ENCODE data around the gene SPDYE3.
A peak's percentile ranks its signal among the peaks of the same experiment; 100 is the strongest.
"Not testable (repeated sequence)": the region's sequence is repeated elsewhere in the genome, so short reads cannot be mapped to it uniquely, and the experiment has no call there.

Gene SPDYE3

DNA sequence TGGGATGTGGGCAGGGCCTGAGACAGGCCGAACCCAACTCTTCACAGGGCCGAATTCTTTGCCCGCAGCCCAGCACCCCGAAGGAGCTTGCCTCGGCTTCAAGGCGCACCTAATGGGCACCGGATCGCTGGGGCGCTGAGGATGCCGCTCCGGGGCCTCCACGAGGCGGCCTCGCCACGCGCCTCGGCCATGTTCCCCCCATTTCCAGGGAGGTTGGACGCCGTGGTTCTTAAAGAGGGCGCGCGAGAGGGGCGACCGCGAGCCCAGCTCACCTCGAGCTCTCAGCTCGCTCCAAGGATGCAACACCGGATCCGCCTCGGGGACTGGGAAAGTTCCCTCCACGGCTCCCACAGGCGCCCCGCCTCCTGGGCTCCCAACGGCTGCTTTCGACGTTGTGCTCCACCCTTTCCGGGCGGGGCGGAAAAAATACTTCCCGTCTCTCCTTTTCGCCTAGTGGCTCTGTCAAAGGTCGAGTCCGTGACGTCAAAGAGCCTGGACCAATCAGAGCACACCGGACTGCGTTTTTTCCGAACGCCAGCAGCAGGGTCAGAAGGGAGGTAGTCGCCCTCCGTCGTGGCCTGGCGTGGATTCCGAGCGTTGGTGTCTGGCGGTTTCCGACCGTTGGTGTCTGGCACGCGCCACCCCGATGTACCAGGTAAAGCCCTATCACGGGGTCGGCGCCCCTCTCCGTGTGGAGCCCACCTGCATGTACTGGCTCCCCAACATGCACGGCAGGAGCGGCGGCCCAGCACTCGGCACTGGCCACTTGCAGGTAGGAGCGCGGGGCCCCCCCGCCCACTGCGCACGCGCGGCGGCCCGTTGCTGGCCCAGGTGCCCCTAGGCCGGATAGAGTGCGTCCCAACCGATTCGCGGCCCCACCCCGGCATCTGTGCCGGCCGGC, 28.3 kb downstream of the SPDYE3 start:
- not testable (repeated sequence) for H3K36me3 Mint-ChIP-seq; H3K9me3 Mint-ChIP-seq (ENCODE audit: low read depth); H3K27me3 Mint-ChIP-seq
- peak overlapping the region; percentile 90 for H3K27ac Mint-ChIP-seq
- H3K4me1 Mint-ChIP-seq (ENCODE audit: low read depth): peaks cover 23% of the 10 kb centered on the region
- peak overlapping the region; percentile 95 for H3K4me3 Mint-ChIP-seq

DNA sequence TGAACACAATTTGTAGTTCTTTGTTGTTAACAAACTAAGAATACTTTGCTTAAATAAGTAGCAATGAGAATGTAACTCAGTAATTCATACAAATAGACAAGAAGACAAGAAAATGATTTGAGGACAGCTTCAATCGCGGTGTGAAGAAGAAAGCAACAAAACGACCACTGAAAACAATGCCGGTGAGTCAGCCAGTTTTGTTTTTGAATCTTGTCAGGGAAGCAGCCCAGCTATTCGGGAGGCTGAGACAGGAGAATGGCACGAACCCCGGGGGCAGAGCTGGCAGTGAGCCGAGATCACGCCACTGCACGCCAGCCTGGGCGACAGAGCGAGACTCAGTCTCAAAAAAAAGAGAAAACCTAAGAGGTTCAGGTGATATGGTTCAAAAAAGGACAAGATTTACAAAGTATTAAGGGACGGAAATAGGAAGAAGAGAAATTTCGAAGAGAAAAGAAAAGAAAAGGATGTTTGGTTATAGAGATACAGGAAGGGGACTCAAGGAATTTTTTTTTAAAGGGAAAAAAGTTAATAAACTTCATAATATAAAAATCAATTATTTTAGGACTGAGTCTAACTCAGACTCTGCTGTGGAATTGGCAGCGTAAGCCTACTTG, 30.7 kb downstream of the SPDYE3 start:
- not testable (repeated sequence) for H3K9me3 Mint-ChIP-seq (ENCODE audit: low read depth); H3K36me3 Mint-ChIP-seq; H3K27ac Mint-ChIP-seq

GRCh38 chr7:100341286-100341685, 33.8 kb downstream of the SPDYE3 start:
- not testable (repeated sequence) for H3K27me3 Mint-ChIP-seq; H3K36me3 Mint-ChIP-seq; H3K4me3 Mint-ChIP-seq; H3K9me3 Mint-ChIP-seq (ENCODE audit: low read depth)
- Mint-ChIP-seq H3K4me1 (ENCODE audit: low read depth) (peaks cover 46% of the 10 kb centered on the region), H3K27ac (peak overlapping the region; percentile 68)

More for the DNA sequence above, 30.7 kb downstream of the SPDYE3 start:
- peaks cover 37% of the 10 kb centered on the region for H3K4me1 Mint-ChIP-seq (ENCODE audit: low read depth)
- H3K4me3 Mint-ChIP-seq: peak overlapping the region; percentile 78
- H3K27me3 Mint-ChIP-seq: not testable (repeated sequence)

DNA sequence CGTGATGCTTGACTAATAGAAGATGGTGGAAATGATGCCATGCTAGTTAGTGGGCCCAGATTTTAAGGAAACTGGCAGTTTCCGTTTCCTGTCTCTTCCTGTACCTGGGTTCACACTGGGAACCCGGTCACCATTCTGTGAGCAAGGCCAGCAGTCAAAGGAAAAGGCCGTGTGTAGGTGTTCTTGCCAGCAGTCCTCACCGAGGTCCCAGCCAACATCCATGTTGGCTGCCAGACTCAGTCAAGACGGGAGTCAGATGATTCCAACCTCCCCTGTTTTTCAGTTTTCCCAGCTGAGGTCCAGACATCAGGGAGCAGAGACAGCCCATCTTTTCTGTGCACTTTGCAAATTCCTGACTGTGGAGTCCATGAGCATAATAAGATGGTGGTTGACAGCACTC, 35.3 kb downstream of the SPDYE3 start:
- Mint-ChIP-seq H3K9me3 (ENCODE audit: low read depth) (no peaks in the 10 kb centered on the region), H3K4me3 (no peak overlapping the region), H3K27ac (peak overlapping the region; percentile 80), H3K27me3 (no peaks in the 10 kb centered on the region), H3K4me1 (ENCODE audit: low read depth) (peaks cover 43% of the 10 kb centered on the region), H3K36me3 (peaks cover 2% of the 10 kb centered on the region)

- H3K36me3 Mint-ChIP-seq; H3K27me3 Mint-ChIP-seq; H3K9me3 Mint-ChIP-seq (ENCODE audit: low read depth): not testable (repeated sequence)
- Mint-ChIP-seq H3K4me1 (ENCODE audit: low read depth) (peaks cover 34% of the 10 kb centered on the region), H3K27ac (peak overlapping the region; percentile 92), H3K4me3 (peak overlapping the region; percentile 80)
Measured at GRCh38 chr7:100344124-100344559, 36.6 kb downstream of the SPDYE3 start.

DNA sequence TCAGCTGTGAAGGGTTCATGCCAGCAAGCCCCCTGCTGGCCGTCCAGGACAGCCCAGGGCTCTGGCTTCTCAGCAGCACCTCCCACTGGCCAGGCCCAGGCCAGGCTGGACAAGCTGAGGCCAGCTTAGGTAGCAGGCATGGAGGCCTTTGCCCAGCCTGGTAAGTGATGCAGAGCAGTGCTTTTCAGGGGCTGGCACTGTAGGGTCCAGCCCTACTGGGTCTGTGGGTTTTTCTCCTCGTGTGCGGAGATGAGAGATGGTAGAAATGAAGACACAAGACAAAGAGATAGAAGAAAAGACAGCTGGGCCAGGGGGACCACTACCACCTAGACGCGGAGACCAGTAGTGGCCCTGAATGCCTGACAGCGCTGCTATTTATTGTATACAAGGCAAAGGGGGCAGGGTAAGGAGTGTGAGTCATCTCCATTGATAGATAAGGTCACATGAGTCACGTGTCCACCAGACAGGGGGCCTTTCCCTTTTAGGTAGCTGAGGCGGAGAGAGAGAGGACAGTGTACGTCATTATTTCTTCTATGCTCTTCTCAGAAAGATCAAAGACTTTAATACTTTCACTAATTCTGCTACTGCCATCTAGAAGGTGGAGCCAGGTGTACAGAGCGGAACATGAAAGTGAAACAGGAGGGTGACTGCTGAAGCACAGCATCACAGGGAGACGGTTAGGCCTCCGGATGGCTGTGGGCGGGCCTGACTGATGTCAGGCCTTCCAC, 37.2 kb downstream of the SPDYE3 start:
- peak overlapping the region; percentile 80 for H3K4me3 Mint-ChIP-seq
- H3K4me1 Mint-ChIP-seq (ENCODE audit: low read depth): peaks cover 35% of the 10 kb centered on the region
- H3K36me3 Mint-ChIP-seq; H3K27me3 Mint-ChIP-seq; H3K9me3 Mint-ChIP-seq (ENCODE audit: low read depth): not testable (repeated sequence)
- H3K27ac Mint-ChIP-seq: peak overlapping the region; percentile 92

- peaks cover 37% of the 10 kb centered on the region for H3K4me1 Mint-ChIP-seq (ENCODE audit: low read depth)
- not testable (repeated sequence) for H3K36me3 Mint-ChIP-seq; H3K9me3 Mint-ChIP-seq (ENCODE audit: low read depth); H3K27me3 Mint-ChIP-seq; H3K27ac Mint-ChIP-seq
- peak overlapping the region; percentile 80 for H3K4me3 Mint-ChIP-seq
Measured at GRCh38 chr7:100345288-100345672, 37.8 kb downstream of the SPDYE3 start.

- Mint-ChIP-seq H3K27ac (peak overlapping the region; percentile 78), H3K9me3 (ENCODE audit: low read depth) (no peaks in the 10 kb centered on the region), H3K36me3 (peaks cover 2% of the 10 kb centered on the region), H3K27me3 (no peaks in the 10 kb centered on the region), H3K4me1 (ENCODE audit: low read depth) (peaks cover 44% of the 10 kb centered on the region), H3K4me3 (no peak overlapping the region)
Measured at GRCh38 chr7:100346921-100347320, 39.4 kb downstream of the SPDYE3 start.

DNA sequence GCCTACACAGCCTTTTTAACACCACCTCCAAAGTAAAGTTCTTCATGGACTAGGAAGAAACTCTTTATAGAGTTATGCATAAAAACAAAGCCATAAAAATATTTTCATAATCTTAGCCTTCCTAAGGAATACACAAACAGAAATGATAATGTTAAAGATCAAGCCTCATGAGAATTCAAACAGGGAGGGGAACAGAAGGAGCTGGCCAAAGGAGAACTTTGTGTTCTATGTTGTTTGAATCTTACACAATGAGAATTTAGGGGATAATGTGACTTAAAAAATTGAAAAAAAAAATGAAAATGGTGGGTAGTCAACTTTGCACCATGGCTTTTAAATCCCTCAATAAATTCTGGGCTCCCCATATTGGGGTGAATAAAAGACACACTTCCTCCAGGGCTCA, 41.3 kb downstream of the SPDYE3 start:
- Mint-ChIP-seq H3K4me1 (ENCODE audit: low read depth) (peaks cover 46% of the 10 kb centered on the region), H3K27ac (peak overlapping the region; percentile 61), H3K4me3 (no peak overlapping the region), H3K9me3 (ENCODE audit: low read depth) (no peaks in the 10 kb centered on the region), H3K36me3 (peaks cover 4% of the 10 kb centered on the region), H3K27me3 (no peaks in the 10 kb centered on the region)

- peaks cover 41% of the 10 kb centered on the region for H3K4me1 Mint-ChIP-seq (ENCODE audit: low read depth)
- peak overlapping the region; percentile 46 for H3K27ac Mint-ChIP-seq
- H3K36me3 Mint-ChIP-seq: peaks cover 4% of the 10 kb centered on the region
- no peaks in the 10 kb centered on the region for H3K9me3 Mint-ChIP-seq (ENCODE audit: low read depth)
- H3K27me3 Mint-ChIP-seq: no peaks in the 10 kb centered on the region
- no peak overlapping the region for H3K4me3 Mint-ChIP-seq
Measured at GRCh38 chr7:100349757-100350156, 42.3 kb downstream of the SPDYE3 start.

DNA sequence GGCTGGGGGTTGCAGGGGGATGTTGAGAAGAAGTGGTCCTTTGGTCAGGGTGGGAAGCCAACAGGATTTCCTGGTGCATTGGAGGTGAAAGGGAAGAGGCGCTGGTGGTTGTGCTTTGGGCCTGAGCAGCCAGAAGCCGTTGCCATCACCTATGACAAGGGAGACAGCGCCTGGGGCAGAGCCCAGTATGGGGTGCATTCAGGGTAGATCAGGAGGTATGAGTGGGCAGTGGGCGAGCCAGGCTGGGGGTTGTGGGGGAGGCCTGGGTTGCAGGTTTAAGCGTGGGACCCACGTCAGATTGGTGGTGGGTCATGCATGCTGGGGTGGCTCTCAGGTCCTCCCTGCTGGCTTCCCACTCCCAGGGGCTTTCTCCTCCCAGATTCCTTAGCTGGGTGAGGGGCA, 44.2 kb downstream of the SPDYE3 start:
- H3K27ac Mint-ChIP-seq: peak overlapping the region; percentile 86
- H3K36me3 Mint-ChIP-seq: peaks cover 4% of the 10 kb centered on the region
- H3K27me3 Mint-ChIP-seq: no peaks in the 10 kb centered on the region
- peak overlapping the region; percentile 67 for H3K4me3 Mint-ChIP-seq
- H3K4me1 Mint-ChIP-seq (ENCODE audit: low read depth): peaks cover 37% of the 10 kb centered on the region
- H3K9me3 Mint-ChIP-seq (ENCODE audit: low read depth): no peaks in the 10 kb centered on the region

- H3K4me3 Mint-ChIP-seq: peak overlapping the region; percentile 62
- not testable (repeated sequence) for H3K36me3 Mint-ChIP-seq, H3K27me3 Mint-ChIP-seq
Measured at GRCh38 chr7:100352230-100352781, 44.8 kb downstream of the SPDYE3 start.

DNA sequence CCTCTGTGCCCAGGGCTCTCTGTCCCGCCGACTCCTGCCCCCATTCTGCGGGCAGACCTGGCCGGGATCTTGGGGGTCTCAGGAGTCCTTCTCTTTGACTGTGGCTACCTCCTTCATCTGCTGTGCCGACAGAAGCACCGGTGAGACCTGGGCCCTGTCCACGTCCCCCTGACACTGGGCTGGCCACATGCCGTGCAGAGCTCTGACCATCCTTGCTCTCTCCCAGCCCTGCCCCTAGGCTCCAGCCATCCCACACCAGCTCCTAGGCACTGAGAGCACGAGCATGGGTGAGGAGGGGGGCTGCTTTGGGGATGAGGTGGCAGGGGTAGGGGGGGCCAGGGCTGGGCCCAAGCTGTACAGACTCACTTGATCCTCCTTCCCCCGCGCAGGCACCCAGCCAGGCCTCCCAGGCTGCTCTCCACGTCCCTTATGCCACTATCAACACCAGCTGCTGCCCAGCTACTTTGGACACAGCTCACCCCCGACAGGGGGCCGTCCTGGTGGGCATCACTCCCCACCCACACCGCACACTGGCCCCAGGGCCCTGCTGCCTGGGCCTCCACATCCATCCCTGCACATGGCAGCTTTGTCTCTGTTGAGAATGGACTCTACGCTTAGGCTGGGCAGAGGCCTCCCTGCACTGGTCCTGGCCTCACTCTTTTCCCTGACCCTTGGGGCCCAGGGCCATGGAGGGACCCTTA, 45.6 kb downstream of the SPDYE3 start:
- Mint-ChIP-seq H3K27ac (peak overlapping the region; percentile 86), H3K36me3 (peaks cover 2% of the 10 kb centered on the region), H3K4me3 (peak overlapping the region; percentile 79), H3K4me1 (ENCODE audit: low read depth) (peaks cover 34% of the 10 kb centered on the region), H3K27me3 (no peaks in the 10 kb centered on the region), H3K9me3 (ENCODE audit: low read depth) (no peaks in the 10 kb centered on the region)

More at GRCh38 chr7:100352230-100352781, 44.8 kb downstream of the SPDYE3 start:
- Mint-ChIP-seq H3K27ac (peak overlapping the region; percentile 58), H3K4me1 (ENCODE audit: low read depth) (peaks cover 35% of the 10 kb centered on the region)
- not testable (repeated sequence) for H3K9me3 Mint-ChIP-seq (ENCODE audit: low read depth)

DNA sequence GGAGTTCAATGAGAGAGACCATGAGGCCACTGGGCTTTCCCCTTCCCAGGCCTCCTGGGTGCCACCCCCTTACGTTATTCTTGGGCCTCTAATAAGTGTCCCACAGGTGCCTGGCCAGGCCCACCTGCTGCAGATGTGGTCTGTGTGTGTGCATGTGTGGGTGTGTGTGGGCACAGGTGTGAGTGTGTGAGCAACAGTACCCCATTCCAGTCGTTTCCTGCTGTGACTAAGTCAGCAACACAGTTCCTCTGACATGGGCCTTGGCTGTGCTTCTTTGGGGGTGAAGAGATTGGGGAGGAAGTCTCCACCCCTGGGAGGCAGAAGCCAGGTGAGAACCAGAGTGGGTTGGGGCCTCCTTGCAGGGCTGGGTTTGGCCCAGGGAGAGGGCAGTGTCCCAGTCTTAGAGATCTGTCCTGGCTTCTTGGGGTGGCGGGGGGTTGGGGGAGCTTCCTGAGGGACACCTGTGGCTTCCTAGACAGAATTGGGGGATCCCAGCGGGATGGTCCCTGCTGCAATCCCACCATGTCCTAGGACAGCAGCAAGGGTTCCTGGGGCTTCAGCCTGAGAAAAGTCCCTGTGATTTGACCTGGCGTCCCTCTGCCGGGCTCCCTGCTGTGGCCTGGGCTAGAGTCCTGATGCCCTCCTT, 46.3 kb downstream of the SPDYE3 start:
- Mint-ChIP-seq H3K27me3 (no peaks in the 10 kb centered on the region), H3K4me3 (peak overlapping the region; percentile 79), H3K27ac (peak overlapping the region; percentile 86), H3K4me1 (ENCODE audit: low read depth) (peaks cover 34% of the 10 kb centered on the region), H3K9me3 (ENCODE audit: low read depth) (no peaks in the 10 kb centered on the region), H3K36me3 (peaks cover 2% of the 10 kb centered on the region)
